Esophagus mucosa (tissue), 1 donor: Measurements from ENCODE around the gene COQ2. TPM values are rescaled to one million over a fixed set of nuclear protein-coding genes. Genes with fewer than 3 reads are reported as not detected.
A peak's percentile ranks its signal among the peaks of the same experiment; 100 is the strongest.
"Not testable (repeated sequence)": the region's sequence is repeated elsewhere in the genome, so short reads cannot be mapped to it uniquely, and the experiment has no call there.

Experiments
- ATAC-seq: fragments of 200-7000 bp; cut with Tn5 transposase; one replicate; pipeline ENCODE4 v1.9.1; 2020
- total RNA-seq: library from RNA; stranded (reverse); gene quantifications from one replicate; pipeline ENCODE4 v1.2.4, GENCODE V29; 2023
- donor health status: DM: yes; HTN: yes; CAD: no.

The COQ2 gene
- total RNA-seq, 1 donor from 2014 or later, result 16.7 TPM

- peak; percentile 9 for ATAC-seq
Observed at GRCh38 chr4:83247415-83248357, 36.9 kb downstream of the COQ2 start.

GRCh38 chr4:83241132-83241531 lies 43.5 kb downstream of the COQ2 start:
- ATAC-seq, result no peak

- no peak for ATAC-seq
Observed at GRCh38 chr4:83240379-83240875, 44.2 kb downstream of the COQ2 start.

- ATAC-seq, result no peak
Observed at GRCh38 chr4:83238393-83239248, 46.0 kb downstream of the COQ2 start.

- ATAC-seq, result no peak
Observed at GRCh38 chr4:83237591-83237990, 47.0 kb downstream of the COQ2 start.

- ATAC-seq, result not testable (repeated sequence)
Observed at GRCh38 chr4:83235645-83236133, 48.9 kb downstream of the COQ2 start.

- ATAC-seq, result no peak
Observed at GRCh38 chr4:83234902-83235644, 49.5 kb downstream of the COQ2 start.

- ATAC-seq, result not testable (repeated sequence)
Observed at GRCh38 chr4:83234387-83234786, 50.2 kb downstream of the COQ2 start.

- no peak for ATAC-seq
Observed at GRCh38 chr4:83232082-83232481, 52.5 kb downstream of the COQ2 start.

- ATAC-seq, result peak; percentile 54
Observed at GRCh38 chr4:83231620-83232076, 53.0 kb downstream of the COQ2 start.

- ATAC-seq, result no peak
Observed at GRCh38 chr4:83230928-83231327, 53.7 kb downstream of the COQ2 start.

GRCh38 chr4:83229791-83230190 lies 54.8 kb downstream of the COQ2 start:
- no peak for ATAC-seq

GRCh38 chr4:83228231-83228630 lies 56.4 kb downstream of the COQ2 start:
- no peak for ATAC-seq

GRCh38 chr4:83224502-83225197 lies 59.9 kb downstream of the COQ2 start:
- no peak for ATAC-seq

- ATAC-seq, result no peak
Observed at GRCh38 chr4:83223781-83224180, 60.8 kb downstream of the COQ2 start.

GRCh38 chr4:83221897-83222441 lies 62.6 kb downstream of the COQ2 start:
- ATAC-seq, result no peak

- peak; percentile 84 for ATAC-seq
Observed at GRCh38 chr4:83219344-83220331, 65.0 kb downstream of the COQ2 start.

GRCh38 chr4:83217721-83218522 lies 66.7 kb downstream of the COQ2 start:
- peak; percentile 79 for ATAC-seq
